ENCODE results near the gene CD81. TPM values are rescaled to one million over a fixed set of nuclear protein-coding genes. Genes with fewer than 3 reads are reported as not detected.
A peak's percentile ranks its signal among the peaks of the same experiment; 100 is the strongest.

The CD81 gene
- 100 to 1,000 TPM; 327 to 576 (median 541) TPM for total RNA-seq

- TF ChIP-seq POLR2A (IDR thresholded peaks at IDR 0.05): peak; percentile 56 to 69
- peak; percentile 94 for TF ChIP-seq POLR2AphosphoS5 (IDR thresholded peaks at IDR 0.05)
- TF ChIP-seq EP300 (IDR thresholded peaks at IDR 0.05): no peak
- TF ChIP-seq CTCF (IDR thresholded peaks at IDR 0.05): peak in 1 of 4 experiments; percentile 23
- no CpG with 5 or more reads among the region's 65 CpGs for WGBS, 2 donors (ENCODE audit: low coverage in 1 of 2)
- H3K4me1 ChIP-seq: peaks cover 3 to 43% (median 36%) of the 10 kb centered on the region in 3 donors
- H3K9me3 ChIP-seq: no peaks in the 10 kb centered on the region
- H3K4me3 ChIP-seq: peak within 1 kb of the TSS; percentile 84 to 88
- no peaks in the 10 kb centered on the region for H3K27me3 ChIP-seq
- peak within 1 kb of the TSS; percentile 98 to 100 (median 100) for H3K27ac ChIP-seq
- no peaks in the 10 kb centered on the region for H3K36me3 ChIP-seq
- ATAC-seq: peak; percentile 72
Measured at GRCh38 chr11:2376751-2377451, at the start of gene CD81. CD81 (plus strand) TSS chr11:2377310; CDS start chr11:2377550, 240 bp downstream.

GRCh38 chr11:2328021-2328420 lies 49.1 kb upstream of the CD81 start:
- Histone ChIP-seq H3K4me3 (no peak overlapping the region), H3K27ac (no peak overlapping the region), H3K9me3 (no peaks in the 10 kb centered on the region), H3K36me3 (no peaks in the 10 kb centered on the region), H3K4me1 (peaks cover 0 to 3% (median 0%) of the 10 kb centered on the region in 3 donors), H3K27me3 (no peaks in the 10 kb centered on the region)
- ATAC-seq: no peak
- 91 to 93% methylated on average over 5 to 8 of the region's 11 CpGs for WGBS, 2 donors (ENCODE audit: low coverage in 1 of 2)
- TF ChIP-seq POLR2AphosphoS5 (IDR thresholded peaks at IDR 0.05) (no peak), EP300 (IDR thresholded peaks at IDR 0.05) (no peak), CTCF (IDR thresholded peaks at IDR 0.05) (no peak), POLR2A (IDR thresholded peaks at IDR 0.05) (no peak)

- WGBS, 2 donors (ENCODE audit: low coverage in 1 of 2): 95 to 97% methylated on average over 9 to 11 of the region's 15 CpGs
- TF ChIP-seq POLR2AphosphoS5 (IDR thresholded peaks at IDR 0.05): no peak
- no peak for TF ChIP-seq EP300 (IDR thresholded peaks at IDR 0.05)
- TF ChIP-seq CTCF (IDR thresholded peaks at IDR 0.05): no peak
- TF ChIP-seq POLR2A (IDR thresholded peaks at IDR 0.05): no peak
- H3K4me1 ChIP-seq: peaks cover 0 to 3% (median 0%) of the 10 kb centered on the region in 3 donors
- no peaks in the 10 kb centered on the region for H3K36me3 ChIP-seq
- H3K27ac ChIP-seq: no peak overlapping the region
- ATAC-seq: no peak
- no peak overlapping the region for H3K4me3 ChIP-seq
- H3K9me3 ChIP-seq: no peaks in the 10 kb centered on the region
- H3K27me3 ChIP-seq: no peaks in the 10 kb centered on the region
Measured at GRCh38 chr11:2328656-2329354, 48.3 kb upstream of the CD81 start.

- Histone ChIP-seq H3K36me3 (no peaks in the 10 kb centered on the region), H3K27me3 (no peaks in the 10 kb centered on the region), H3K4me3 (no peak overlapping the region), H3K27ac (no peak overlapping the region), H3K4me1 (peaks cover 0 to 3% (median 0%) of the 10 kb centered on the region in 3 donors), H3K9me3 (no peaks in the 10 kb centered on the region)
- WGBS, 2 donors (ENCODE audit: low coverage in 1 of 2): 91 to 100% methylated on average over 4 to 6 of the region's 9 CpGs
- no peak for ATAC-seq
- TF ChIP-seq CTCF (IDR thresholded peaks at IDR 0.05): no peak
- TF ChIP-seq EP300 (IDR thresholded peaks at IDR 0.05): no peak
- no peak for TF ChIP-seq POLR2A (IDR thresholded peaks at IDR 0.05)
- no peak for TF ChIP-seq POLR2AphosphoS5 (IDR thresholded peaks at IDR 0.05)
Measured at GRCh38 chr11:2329551-2329950, 47.6 kb upstream of the CD81 start.

Data from gastroesophageal sphincter (tissue), 4 donors.